HepG2 (cell line): ENCODE data around the gene PODXL. TPM values are rescaled to one million over a fixed set of nuclear protein-coding genes. Genes with fewer than 3 reads are reported as not detected.

Source experiments
- ATAC-seq: fragments of 200-7000 bp; cut with Tn5 transposase; 3 replicates; pipeline ENCODE4 v1.9.1; 2020; ENCODE audit warnings: mild to moderate bottlenecking, moderate library complexity
- BruUV-seq: library from RNA; stranded (reverse); fragments of 400-500 nt; replicated peaks from 2 replicates; lab custom pipeline; 2021; lab: Mats Ljungman, UMichigan
- CTCF ChIA-PET: fragments of 300-600 bp; formaldehyde crosslinking; extraction: SDS; loops from one replicate; lab custom pipeline; 2021; ENCODE audit warnings: low total read pairs, inconsistent platforms, low intra/inter-chr PET ratio; lab: Yijun Ruan, JAX
- POLR2A ChIA-PET: fragments of 350-600 bp; sonication (Branson Sonifier 250); formaldehyde crosslinking; loops from one replicate; lab custom pipeline; 2020; ENCODE audit warnings: antibody characterized with exemption, inconsistent platforms; lab: Yijun Ruan, JAX
- DNase-seq: peaks from one replicate; pipeline ENCODE4 v3.0.0-alpha.2; 2015; ENCODE audit warnings: low spot score
- FAIRE-seq: peaks from 3 replicates; lab custom pipeline; 2011; peaks lifted over from hg19 to GRCh38; lab: Jason Lieb, UNC
- H2AFZ ChIP-seq: one replicate; pipeline ENCODE4 v1.6.1; 2011; ENCODE audit warnings: low read length, inconsistent platforms
- H3K27ac ChIP-seq: fragments of 300-600 bp; 3 replicates; pipeline ENCODE4 v1.8.0; 2011; ENCODE audit warnings: mixed run types, mild to moderate bottlenecking, mixed read lengths, low read length, inconsistent platforms; ENCODE audit not compliant: insufficient read depth; ENCODE audit errors: extremely low read length
- H3K27me3 ChIP-seq, 2 experiments: fragments of 200-600 bp in 1 of 2; 2 replicates in 1 of 2; 3 replicates in 1 of 2; pipeline versions ENCODE4 v1.6.0 to v1.8.0; 2011; ENCODE audit warnings: low read length in 2 of 2, mild to moderate bottlenecking in 2 of 2, moderate library complexity in 2 of 2, inconsistent platforms in 1 of 2; ENCODE audit not compliant: insufficient read depth in 2 of 2, control insufficient read depth in 1 of 2
- H3K36me3 ChIP-seq, 2 experiments: fragments of 200-600 bp in 1 of 2; replicated peaks in 1 of 2; 2 replicates in 1 of 2; 3 replicates in 1 of 2; pipeline versions ENCODE4 v1.5.1 to v1.8.0; 2011; ENCODE audit warnings: low read length in 2 of 2, inconsistent platforms in 1 of 2; ENCODE audit not compliant: insufficient read depth in 2 of 2, control insufficient read depth in 1 of 2
- H3K4me1 ChIP-seq: 2 replicates; pipeline ENCODE4 v1.5.1; 2012; ENCODE audit warnings: low read length, inconsistent platforms; ENCODE audit not compliant: insufficient read depth
- H3K4me2 ChIP-seq: 2 replicates; pipeline ENCODE4 v1.6.0; 2011; ENCODE audit warnings: low read depth, low read length, inconsistent platforms
- H3K4me3 ChIP-seq, 3 experiments: fragments of 200-600 bp in 1 of 3; sonication (generic), shearing (Covaris generic) in 1 of 3; replicated peaks in 1 of 3; 2 replicates each; pipeline ENCODE4 v1.5.1; 2011 to 2016; ENCODE audit warnings: low read length in 3 of 3, inconsistent platforms in 2 of 3, low read depth in 2 of 3, mild to moderate bottlenecking in 2 of 3, control low read depth in 1 of 3, mixed read lengths in 1 of 3; ENCODE audit not compliant: insufficient read depth in 1 of 3
- H3K79me2 ChIP-seq: one replicate; pipeline ENCODE4 v1.6.1; 2011; ENCODE audit warnings: low read length, inconsistent platforms; ENCODE audit not compliant: insufficient read depth
- H3K9ac ChIP-seq: 2 replicates; pipeline ENCODE4 v1.6.0; 2011; ENCODE audit warnings: mild to moderate bottlenecking, low read depth, low read length, inconsistent platforms; ENCODE audit not compliant: insufficient read depth
- H3K9me3 ChIP-seq: 2 replicates; pipeline ENCODE4 v1.5.1; 2012; ENCODE audit warnings: mild to moderate bottlenecking, low read length
- H4K20me1 ChIP-seq: 2 replicates; pipeline ENCODE4 v1.6.0; 2011; ENCODE audit warnings: inconsistent platforms, mild to moderate bottlenecking, low read length, moderate library complexity; ENCODE audit not compliant: insufficient read depth
- HDAC6 ChIP-seq: fragments of 200-600 bp; sonication (generic); IDR thresholded peaks from 2 replicates; pipeline ENCODE4 v1.7.0; 2017; ENCODE audit warnings: mild to moderate bottlenecking, antibody characterized with exemption, low read length, low read depth
- HOXD1 ChIP-seq: sonication (generic); formaldehyde crosslinking; IDR thresholded peaks from 2 replicates; pipeline ENCODE4 v1.5.0; 2020; ENCODE audit warnings: missing genetic modification reagents
- MAZ ChIP-seq, 2 experiments: sonication (generic) in 1 of 2; formaldehyde crosslinking in 1 of 2; IDR thresholded peaks; 2 replicates each; pipeline versions ENCODE4 v1.5.0 to v1.6.1; 2012 to 2020; ENCODE audit warnings: low read depth in 2 of 2, mild to moderate bottlenecking in 2 of 2, borderline replicate concordance in 1 of 2, improper control_type of control experiment in 1 of 2, low read length in 1 of 2, missing genetic modification reagents in 1 of 2, moderate library complexity in 1 of 2
- TEAD3 ChIP-seq: optimal IDR thresholded peaks from 2 replicates; pipeline ENCODE3; 2016; ENCODE audit warnings: borderline replicate concordance
- U2AF1 ChIP-seq: fragments of 200-400 bp; formaldehyde crosslinking; optimal IDR thresholded peaks from 2 replicates; pipeline ENCODE3; 2017; ENCODE audit warnings: mild to moderate bottlenecking, low read depth, low read length
- ZNF598 ChIP-seq: sonication (generic); formaldehyde crosslinking; IDR thresholded peaks from 2 replicates; pipeline ENCODE4 v1.5.1; 2020; ENCODE audit warnings: mild to moderate bottlenecking, missing genetic modification reagents, borderline replicate concordance
- whole genome bisulfite sequencing: methylation state at CpG from one replicate; pipeline ENCODE4 v1.1.6; 2017; ENCODE audit warnings: low lambda C conversion rate; 5-methylcytosine and 5-hydroxymethylcytosine counted together
- in situ Hi-C: cut with HindIII; loops from 2 replicates; pipeline ENCODE4 v1.10.0; 2017; ENCODE audit warnings: low pct_unique_long_range_greater_than_20kb; ENCODE audit not compliant: extremely low pct_ligation_motif_present
- intact Hi-C: fragments of 100-400 bp; cut with micrococcal nuclease; formaldehyde crosslinking; loops from one replicate; pipeline ENCODE4 v1.10.0; 2022; ENCODE audit not compliant: unreplicated experiment
- polyA plus RNA-seq, 8 experiments: library from polyadenylated mRNA; depleted of rRNA in 3 of 8; stranded (reverse) in 7 of 8; unstranded in 1 of 8; fragments of >200 nt; fragmentation: Illumina TruSeq in 4 of 8; extraction: Trizol in 4 of 8; gene quantifications; 2 replicates each; pipeline versions ENCODE4 v1.2.1 to v1.2.3, GENCODE V29; 2011 to 2016; ENCODE audit warnings: low read depth in 4 of 8, missing spikeins in 1 of 8, mixed read lengths in 1 of 8; ENCODE audit not compliant: insufficient read depth in 1 of 8
- total RNA-seq, 5 experiments: library from RNA; depleted of rRNA; stranded (reverse); fragments of >200 nt; fragmentation: Illumina TruSeq; extraction: Trizol; gene quantifications; 2 replicates each; pipeline ENCODE4 v1.2.3, GENCODE V29; 2016; ENCODE audit warnings: low read depth in 1 of 5
- TF ChIP-seq, protein P1 (sequence below): sonication (generic); formaldehyde crosslinking; IDR thresholded peaks from 2 replicates; pipeline ENCODE4 v1.5.0; 2020; ENCODE audit warnings: mild to moderate bottlenecking, missing genetic modification reagents
- TF ChIP-seq, protein P2 (sequence below): sonication (generic); formaldehyde crosslinking; IDR thresholded peaks from 2 replicates; pipeline ENCODE4 v1.4.0; 2020; ENCODE audit warnings: mild to moderate bottlenecking, missing genetic modification reagents
- TF ChIP-seq, protein P3 (sequence below): sonication (generic); formaldehyde crosslinking; IDR thresholded peaks from 2 replicates; pipeline ENCODE4 v1.4.0; 2020; ENCODE audit warnings: missing genetic modification reagents

The PODXL gene
- total and polyA plus RNA-seq, 2 of the 13 experiments (the other 11 are each of a cell fraction or from before 2014, with no cell fraction given), result 0.22 to 0.54 TPM

GRCh38 chr7:131552053-131552452 is 4.4 kb downstream of the PODXL start:
- Histone ChIP-seq H3K4me3 (no peak overlapping the region), H3K27me3 (peaks cover 11 to 44% of the 10 kb centered on the region in 2 experiments), H4K20me1 (no peaks in the 10 kb centered on the region), H3K27ac (no peak overlapping the region), H3K9ac (no peak overlapping the region), H3K4me1 (peaks cover 4% of the 10 kb centered on the region), H3K4me2 (no peak overlapping the region), H3K79me2 (no peaks in the 10 kb centered on the region), H2AFZ (no peak overlapping the region), H3K36me3 (no peaks in the 10 kb centered on the region), H3K9me3 (no peaks in the 10 kb centered on the region)
- POLR2A ChIA-PET, result no interaction called here
- FAIRE-seq, result no peak
- WGBS, result 58% methylated on average over 2 of the region's 6 CpGs
- BruUV-seq, result no TSS peak
- CTCF ChIA-PET, result no interaction called here
- DNase-seq, result no peak
- no peak for ATAC-seq
- intact Hi-C loops, result no loop called here
- in situ Hi-C loops, result no loop called here
- no peak for TF ChIP-seq TEAD3 (CRISPR knock-in tag)
- no peak for TF ChIP-seq MAZ (IDR thresholded peaks at IDR 0.05; ENCODE audit: borderline replicate concordance, low read depth, low read length)
- TF ChIP-seq MAZ (CRISPR knock-in tag; IDR thresholded peaks at IDR 0.05; ENCODE audit: low read depth), result no peak
- TF ChIP-seq U2AF1, result no peak
- TF ChIP-seq, protein P1, sequence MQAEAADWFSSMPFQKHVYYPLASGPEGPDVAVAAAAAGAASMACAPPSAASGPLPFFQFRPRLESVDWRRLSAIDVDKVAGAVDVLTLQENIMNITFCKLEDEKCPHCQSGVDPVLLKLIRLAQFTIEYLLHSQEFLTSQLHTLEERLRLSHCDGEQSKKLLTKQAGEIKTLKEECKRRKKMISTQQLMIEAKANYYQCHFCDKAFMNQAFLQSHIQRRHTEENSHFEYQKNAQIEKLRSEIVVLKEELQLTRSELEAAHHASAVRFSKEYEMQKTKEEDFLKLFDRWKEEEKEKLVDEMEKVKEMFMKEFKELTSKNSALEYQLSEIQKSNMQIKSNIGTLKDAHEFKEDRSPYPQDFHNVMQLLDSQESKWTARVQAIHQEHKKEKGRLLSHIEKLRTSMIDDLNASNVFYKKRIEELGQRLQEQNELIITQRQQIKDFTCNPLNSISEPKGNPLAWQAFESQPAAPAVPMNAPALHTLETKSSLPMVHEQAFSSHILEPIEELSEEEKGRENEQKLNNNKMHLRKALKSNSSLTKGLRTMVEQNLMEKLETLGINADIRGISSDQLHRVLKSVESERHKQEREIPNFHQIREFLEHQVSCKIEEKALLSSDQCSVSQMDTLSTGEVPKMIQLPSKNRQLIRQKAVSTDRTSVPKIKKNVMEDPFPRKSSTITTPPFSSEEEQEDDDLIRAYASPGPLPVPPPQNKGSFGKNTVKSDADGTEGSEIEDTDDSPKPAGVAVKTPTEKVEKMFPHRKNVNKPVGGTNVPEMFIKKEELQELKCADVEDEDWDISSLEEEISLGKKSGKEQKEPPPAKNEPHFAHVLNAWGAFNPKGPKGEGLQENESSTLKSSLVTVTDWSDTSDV, result no peak
- TF ChIP-seq HDAC6, result no peak
- TF ChIP-seq HOXD1 (CRISPR knock-in tag), result no peak
- TF ChIP-seq, protein P2, sequence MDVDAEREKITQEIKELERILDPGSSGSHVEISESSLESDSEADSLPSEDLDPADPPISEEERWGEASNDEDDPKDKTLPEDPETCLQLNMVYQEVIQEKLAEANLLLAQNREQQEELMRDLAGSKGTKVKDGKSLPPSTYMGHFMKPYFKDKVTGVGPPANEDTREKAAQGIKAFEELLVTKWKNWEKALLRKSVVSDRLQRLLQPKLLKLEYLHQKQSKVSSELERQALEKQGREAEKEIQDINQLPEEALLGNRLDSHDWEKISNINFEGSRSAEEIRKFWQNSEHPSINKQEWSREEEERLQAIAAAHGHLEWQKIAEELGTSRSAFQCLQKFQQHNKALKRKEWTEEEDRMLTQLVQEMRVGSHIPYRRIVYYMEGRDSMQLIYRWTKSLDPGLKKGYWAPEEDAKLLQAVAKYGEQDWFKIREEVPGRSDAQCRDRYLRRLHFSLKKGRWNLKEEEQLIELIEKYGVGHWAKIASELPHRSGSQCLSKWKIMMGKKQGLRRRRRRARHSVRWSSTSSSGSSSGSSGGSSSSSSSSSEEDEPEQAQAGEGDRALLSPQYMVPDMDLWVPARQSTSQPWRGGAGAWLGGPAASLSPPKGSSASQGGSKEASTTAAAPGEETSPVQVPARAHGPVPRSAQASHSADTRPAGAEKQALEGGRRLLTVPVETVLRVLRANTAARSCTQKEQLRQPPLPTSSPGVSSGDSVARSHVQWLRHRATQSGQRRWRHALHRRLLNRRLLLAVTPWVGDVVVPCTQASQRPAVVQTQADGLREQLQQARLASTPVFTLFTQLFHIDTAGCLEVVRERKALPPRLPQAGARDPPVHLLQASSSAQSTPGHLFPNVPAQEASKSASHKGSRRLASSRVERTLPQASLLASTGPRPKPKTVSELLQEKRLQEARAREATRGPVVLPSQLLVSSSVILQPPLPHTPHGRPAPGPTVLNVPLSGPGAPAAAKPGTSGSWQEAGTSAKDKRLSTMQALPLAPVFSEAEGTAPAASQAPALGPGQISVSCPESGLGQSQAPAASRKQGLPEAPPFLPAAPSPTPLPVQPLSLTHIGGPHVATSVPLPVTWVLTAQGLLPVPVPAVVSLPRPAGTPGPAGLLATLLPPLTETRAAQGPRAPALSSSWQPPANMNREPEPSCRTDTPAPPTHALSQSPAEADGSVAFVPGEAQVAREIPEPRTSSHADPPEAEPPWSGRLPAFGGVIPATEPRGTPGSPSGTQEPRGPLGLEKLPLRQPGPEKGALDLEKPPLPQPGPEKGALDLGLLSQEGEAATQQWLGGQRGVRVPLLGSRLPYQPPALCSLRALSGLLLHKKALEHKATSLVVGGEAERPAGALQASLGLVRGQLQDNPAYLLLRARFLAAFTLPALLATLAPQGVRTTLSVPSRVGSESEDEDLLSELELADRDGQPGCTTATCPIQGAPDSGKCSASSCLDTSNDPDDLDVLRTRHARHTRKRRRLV (CRISPR knock-in tag), result no peak
- no peak for TF ChIP-seq ZNF598 (CRISPR knock-in tag)
- TF ChIP-seq, protein P3, sequence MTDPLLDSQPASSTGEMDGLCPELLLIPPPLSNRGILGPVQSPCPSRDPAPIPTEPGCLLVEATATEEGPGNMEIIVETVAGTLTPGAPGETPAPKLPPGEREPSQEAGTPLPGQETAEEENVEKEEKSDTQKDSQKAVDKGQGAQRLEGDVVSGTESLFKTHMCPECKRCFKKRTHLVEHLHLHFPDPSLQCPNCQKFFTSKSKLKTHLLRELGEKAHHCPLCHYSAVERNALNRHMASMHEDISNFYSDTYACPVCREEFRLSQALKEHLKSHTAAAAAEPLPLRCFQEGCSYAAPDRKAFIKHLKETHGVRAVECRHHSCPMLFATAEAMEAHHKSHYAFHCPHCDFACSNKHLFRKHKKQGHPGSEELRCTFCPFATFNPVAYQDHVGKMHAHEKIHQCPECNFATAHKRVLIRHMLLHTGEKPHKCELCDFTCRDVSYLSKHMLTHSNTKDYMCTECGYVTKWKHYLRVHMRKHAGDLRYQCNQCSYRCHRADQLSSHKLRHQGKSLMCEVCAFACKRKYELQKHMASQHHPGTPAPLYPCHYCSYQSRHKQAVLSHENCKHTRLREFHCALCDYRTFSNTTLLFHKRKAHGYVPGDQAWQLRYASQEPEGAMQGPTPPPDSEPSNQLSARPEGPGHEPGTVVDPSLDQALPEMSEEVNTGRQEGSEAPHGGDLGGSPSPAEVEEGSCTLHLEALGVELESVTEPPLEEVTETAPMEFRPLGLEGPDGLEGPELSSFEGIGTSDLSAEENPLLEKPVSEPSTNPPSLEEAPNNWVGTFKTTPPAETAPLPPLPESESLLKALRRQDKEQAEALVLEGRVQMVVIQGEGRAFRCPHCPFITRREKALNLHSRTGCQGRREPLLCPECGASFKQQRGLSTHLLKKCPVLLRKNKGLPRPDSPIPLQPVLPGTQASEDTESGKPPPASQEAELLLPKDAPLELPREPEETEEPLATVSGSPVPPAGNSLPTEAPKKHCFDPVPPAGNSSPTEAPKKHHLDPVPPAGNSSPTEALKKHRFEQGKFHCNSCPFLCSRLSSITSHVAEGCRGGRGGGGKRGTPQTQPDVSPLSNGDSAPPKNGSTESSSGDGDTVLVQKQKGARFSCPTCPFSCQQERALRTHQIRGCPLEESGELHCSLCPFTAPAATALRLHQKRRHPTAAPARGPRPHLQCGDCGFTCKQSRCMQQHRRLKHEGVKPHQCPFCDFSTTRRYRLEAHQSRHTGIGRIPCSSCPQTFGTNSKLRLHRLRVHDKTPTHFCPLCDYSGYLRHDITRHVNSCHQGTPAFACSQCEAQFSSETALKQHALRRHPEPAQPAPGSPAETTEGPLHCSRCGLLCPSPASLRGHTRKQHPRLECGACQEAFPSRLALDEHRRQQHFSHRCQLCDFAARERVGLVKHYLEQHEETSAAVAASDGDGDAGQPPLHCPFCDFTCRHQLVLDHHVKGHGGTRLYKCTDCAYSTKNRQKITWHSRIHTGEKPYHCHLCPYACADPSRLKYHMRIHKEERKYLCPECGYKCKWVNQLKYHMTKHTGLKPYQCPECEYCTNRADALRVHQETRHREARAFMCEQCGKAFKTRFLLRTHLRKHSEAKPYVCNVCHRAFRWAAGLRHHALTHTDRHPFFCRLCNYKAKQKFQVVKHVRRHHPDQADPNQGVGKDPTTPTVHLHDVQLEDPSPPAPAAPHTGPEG (CRISPR knock-in tag), result no peak
